K562 (cell line): ENCODE measurements around the gene PES1.

Experiments used
- CTCF ChIP-seq, 3 experiments: IDR thresholded peaks in 2 of 3; conservative IDR thresholded peaks in 1 of 3; 2 replicates each; pipeline ENCODE4 v1.5.1; 2011 to 2012; ENCODE audit warnings: low read length in 3 of 3, mild to moderate bottlenecking in 3 of 3, control low read depth in 2 of 3, improper control_type of control experiment in 1 of 3, inconsistent platforms in 1 of 3, low read depth in 1 of 3, mixed read lengths in 1 of 3, moderate library complexity in 1 of 3; ENCODE audit not compliant: insufficient read depth in 2 of 3
- FUS ChIP-seq: fragments of 200-400 bp; formaldehyde crosslinking; optimal IDR thresholded peaks from 2 replicates; pipeline ENCODE3; 2017; ENCODE audit warnings: low read depth, low read length
- HNRNPH1 ChIP-seq: fragments of 200-400 bp; formaldehyde crosslinking; optimal IDR thresholded peaks from 2 replicates; pipeline ENCODE3; 2017; ENCODE audit warnings: low read depth, mild to moderate bottlenecking, low read length, moderate library complexity

- TF ChIP-seq CTCF (IDR thresholded peaks at IDR 0.05 in 2 of 3, conservative IDR thresholded peaks at IDR 0.05 in 1 of 3; ENCODE audit: insufficient read depth in 2 of 3, low read depth in 1 of 3, low read length in 3 of 3) (no peak), FUS (no peak), HNRNPH1 (no peak)
Observed at GRCh38 chr22:30557243-30557642, 34.5 kb downstream of the PES1 start.
